HepG2 (cell line): ENCODE measurements around the gene CCL27. TPM values are rescaled to one million over a fixed set of nuclear protein-coding genes. Genes with fewer than 3 reads are reported as not detected.
A peak's percentile ranks its signal among the peaks of the same experiment; 100 is the strongest.

Experiments
- ATF7-NPFF ChIP-seq: sonication (generic); formaldehyde crosslinking; IDR thresholded peaks from 2 replicates; pipeline ENCODE4 v1.8.1; 2023; ENCODE audit warnings: mild to moderate bottlenecking, low read depth, missing genetic modification reagents, moderate library complexity
- GTF3A ChIP-seq: sonication (generic); formaldehyde crosslinking; conservative IDR thresholded peaks from 2 replicates; pipeline ENCODE4 v1.4.0; 2020; ENCODE audit warnings: mild to moderate bottlenecking, missing genetic modification reagents
- JUNB ChIP-seq: sonication (generic); formaldehyde crosslinking; IDR thresholded peaks from 2 replicates; pipeline ENCODE4 v1.8.0; 2022; ENCODE audit warnings: missing genetic modification reagents, mild to moderate bottlenecking, borderline replicate concordance
- MEIS1 ChIP-seq: sonication (generic); formaldehyde crosslinking; IDR thresholded peaks from 2 replicates; pipeline ENCODE4 v1.9.0; 2021; ENCODE audit warnings: mild to moderate bottlenecking, missing genetic modification reagents, moderate library complexity, borderline replicate concordance
- POGZ ChIP-seq: sonication (generic); formaldehyde crosslinking; IDR thresholded peaks from 2 replicates; pipeline ENCODE4 v1.4.0; 2020; ENCODE audit warnings: mild to moderate bottlenecking, missing genetic modification reagents
- SKI ChIP-seq: fragments of 450-650 bp; IDR thresholded peaks from one replicate; pipeline ENCODE4 v1.6.1; 2018; ENCODE audit warnings: mild to moderate bottlenecking; ENCODE audit not compliant: partially characterized antibody
- SMARCC2 ChIP-seq: fragments of 450-650 bp; IDR thresholded peaks from 2 replicates; pipeline ENCODE4 v1.6.1; 2017; ENCODE audit warnings: antibody characterized with exemption, mild to moderate bottlenecking
- ZFP62 ChIP-seq: sonication (generic); formaldehyde crosslinking; IDR thresholded peaks from 2 replicates; pipeline ENCODE4 v1.4.0; 2020; ENCODE audit warnings: missing genetic modification reagents
- ZNF205 ChIP-seq: IDR thresholded peaks from 2 replicates; pipeline ENCODE4 v1.6.1; 2018; ENCODE audit warnings: missing biosample characterization, missing genetic modification reagents
- ZNF773 ChIP-seq: sonication (generic); formaldehyde crosslinking; IDR thresholded peaks from 2 replicates; pipeline ENCODE4 v1.4.0; 2020; ENCODE audit warnings: missing genetic modification reagents, borderline replicate concordance
- ZSCAN30 ChIP-seq: sonication (generic); formaldehyde crosslinking; IDR thresholded peaks from 2 replicates; pipeline ENCODE4 v1.5.0; 2020; ENCODE audit warnings: mild to moderate bottlenecking, missing genetic modification reagents
- polyA plus RNA-seq, 8 experiments: library from polyadenylated mRNA; depleted of rRNA in 3 of 8; stranded (reverse) in 7 of 8; unstranded in 1 of 8; fragments of >200 nt; fragmentation: Illumina TruSeq in 4 of 8; extraction: Trizol in 4 of 8; gene quantifications; 2 replicates each; pipeline versions ENCODE4 v1.2.1 to v1.2.3, GENCODE V29; 2011 to 2016; ENCODE audit warnings: low read depth in 4 of 8, missing spikeins in 1 of 8, mixed read lengths in 1 of 8; ENCODE audit not compliant: insufficient read depth in 1 of 8
- total RNA-seq, 5 experiments: library from RNA; depleted of rRNA; stranded (reverse); fragments of >200 nt; fragmentation: Illumina TruSeq; extraction: Trizol; gene quantifications; 2 replicates each; pipeline ENCODE4 v1.2.3, GENCODE V29; 2016; ENCODE audit warnings: low read depth in 1 of 5
- TF ChIP-seq, protein P1 (sequence below): sonication (generic); formaldehyde crosslinking; IDR thresholded peaks from 2 replicates; pipeline ENCODE4 v1.4.0; 2020; ENCODE audit warnings: low read depth, mild to moderate bottlenecking, missing genetic modification reagents
- TF ChIP-seq, protein P2 (sequence below): sonication (generic); formaldehyde crosslinking; IDR thresholded peaks from 2 replicates; pipeline ENCODE4 v1.5.0; 2020; ENCODE audit warnings: missing genetic modification reagents, mild to moderate bottlenecking, borderline replicate concordance
- TF ChIP-seq, protein P3 (sequence below): sonication (generic); formaldehyde crosslinking; IDR thresholded peaks from 2 replicates; pipeline ENCODE4 v1.5.0; 2020; ENCODE audit warnings: missing genetic modification reagents
- TF ChIP-seq, protein P4 (sequence below): sonication (generic); formaldehyde crosslinking; IDR thresholded peaks from 2 replicates; pipeline ENCODE4 v1.4.0; 2020; ENCODE audit warnings: mild to moderate bottlenecking, missing genetic modification reagents
- TF ChIP-seq, protein P5 (sequence below): sonication (generic); formaldehyde crosslinking; IDR thresholded peaks from 2 replicates; pipeline ENCODE4 v1.8.0; 2022; ENCODE audit warnings: mild to moderate bottlenecking, missing genetic modification reagents, moderate library complexity
- TF ChIP-seq, protein P6 (sequence below): IDR thresholded peaks from 2 replicates; pipeline ENCODE4 v1.6.1; 2012; ENCODE audit warnings: inconsistent platforms

Gene CCL27
- total and polyA plus RNA-seq, 2 of the 13 experiments (the other 11 are each of a cell fraction or from before 2014, with no cell fraction given): not detected

DNA sequence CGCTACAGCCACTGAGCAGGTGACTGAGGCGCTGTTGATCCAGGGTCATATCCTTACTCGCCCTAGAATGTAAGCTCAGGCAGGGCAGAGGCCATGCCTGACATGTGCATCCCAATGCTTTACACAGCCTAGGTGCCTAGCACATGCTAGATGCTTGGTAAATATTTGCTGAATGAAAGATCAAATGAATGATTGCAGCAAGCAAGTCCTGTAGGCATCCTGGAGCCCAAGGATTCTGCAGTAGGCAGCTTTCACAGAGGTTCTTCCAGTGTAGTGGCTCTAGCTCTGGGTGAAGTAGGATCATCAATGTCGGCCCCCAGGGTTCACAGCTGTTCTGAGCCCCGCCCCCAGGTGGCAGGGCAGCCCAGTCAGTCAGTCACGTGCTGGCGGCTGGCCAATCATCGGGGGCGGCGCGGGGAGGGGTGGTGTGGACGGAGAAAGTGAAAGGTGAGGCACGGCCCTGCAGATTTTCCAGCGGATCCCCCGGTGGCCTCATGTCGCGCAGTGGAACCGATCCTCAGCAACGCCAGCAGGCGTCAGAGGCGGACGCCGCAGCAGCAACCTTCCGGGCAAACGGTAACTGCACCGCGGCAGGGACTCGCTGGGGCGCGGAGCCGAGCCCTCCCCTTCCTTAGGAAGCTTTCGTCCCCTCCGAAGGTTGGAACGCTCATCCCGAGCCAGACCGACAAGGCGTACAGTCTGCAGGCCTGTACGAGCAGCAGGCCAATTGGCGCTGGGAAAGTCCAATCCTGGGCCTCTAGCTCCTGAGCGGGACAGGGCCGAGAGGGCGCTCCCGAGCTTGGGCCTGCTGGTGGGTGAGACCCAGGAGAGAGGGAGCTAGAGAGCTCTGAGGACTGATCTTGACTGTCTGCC is 16.0 kb downstream of the CCL27 start, which contains the start of gene GALT (continued):
- TF ChIP-seq, protein P1, sequence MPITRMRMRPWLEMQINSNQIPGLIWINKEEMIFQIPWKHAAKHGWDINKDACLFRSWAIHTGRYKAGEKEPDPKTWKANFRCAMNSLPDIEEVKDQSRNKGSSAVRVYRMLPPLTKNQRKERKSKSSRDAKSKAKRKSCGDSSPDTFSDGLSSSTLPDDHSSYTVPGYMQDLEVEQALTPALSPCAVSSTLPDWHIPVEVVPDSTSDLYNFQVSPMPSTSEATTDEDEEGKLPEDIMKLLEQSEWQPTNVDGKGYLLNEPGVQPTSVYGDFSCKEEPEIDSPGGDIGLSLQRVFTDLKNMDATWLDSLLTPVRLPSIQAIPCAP (CRISPR knock-in tag): peak; percentile 61; the same call in 1 of the 2 replicates
- TF ChIP-seq SMARCC2 (no peak), ZNF773 (CRISPR knock-in tag) (no peak), JUNB (no peak), MEIS1 (CRISPR knock-in tag) (no peak; the same call in 1 of the 2 replicates), POGZ (CRISPR knock-in tag) (peak; percentile 80), ATF7-NPFF (CRISPR knock-in tag) (peak; percentile 73; the same call in 1 of the 2 replicates), ZFP62 (CRISPR knock-in tag) (no peak), ZSCAN30 (0 out of 2 replicates have a peak, but pooled peaks have one; percentile 54), GTF3A (CRISPR knock-in tag) (no peak), ZNF205 (CRISPR knock-in tag) (peak; percentile 67; the same call in 1 of the 2 replicates), SKI (peak; percentile 19)
- TF ChIP-seq, protein P2, sequence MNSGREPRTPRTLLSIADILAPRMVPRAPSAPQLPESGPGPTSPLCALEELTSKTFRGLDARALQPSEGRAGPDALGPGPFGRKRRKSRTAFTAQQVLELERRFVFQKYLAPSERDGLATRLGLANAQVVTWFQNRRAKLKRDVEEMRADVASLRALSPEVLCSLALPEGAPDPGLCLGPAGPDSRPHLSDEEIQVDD (CRISPR knock-in tag): no peak
- TF ChIP-seq, protein P3, sequence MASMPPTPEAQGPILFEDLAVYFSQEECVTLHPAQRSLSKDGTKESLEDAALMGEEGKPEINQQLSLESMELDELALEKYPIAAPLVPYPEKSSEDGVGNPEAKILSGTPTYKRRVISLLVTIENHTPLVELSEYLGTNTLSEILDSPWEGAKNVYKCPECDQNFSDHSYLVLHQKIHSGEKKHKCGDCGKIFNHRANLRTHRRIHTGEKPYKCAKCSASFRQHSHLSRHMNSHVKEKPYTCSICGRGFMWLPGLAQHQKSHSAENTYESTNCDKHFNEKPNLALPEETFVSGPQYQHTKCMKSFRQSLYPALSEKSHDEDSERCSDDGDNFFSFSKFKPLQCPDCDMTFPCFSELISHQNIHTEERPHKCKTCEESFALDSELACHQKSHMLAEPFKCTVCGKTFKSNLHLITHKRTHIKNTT: no peak
- TF ChIP-seq, protein P4, sequence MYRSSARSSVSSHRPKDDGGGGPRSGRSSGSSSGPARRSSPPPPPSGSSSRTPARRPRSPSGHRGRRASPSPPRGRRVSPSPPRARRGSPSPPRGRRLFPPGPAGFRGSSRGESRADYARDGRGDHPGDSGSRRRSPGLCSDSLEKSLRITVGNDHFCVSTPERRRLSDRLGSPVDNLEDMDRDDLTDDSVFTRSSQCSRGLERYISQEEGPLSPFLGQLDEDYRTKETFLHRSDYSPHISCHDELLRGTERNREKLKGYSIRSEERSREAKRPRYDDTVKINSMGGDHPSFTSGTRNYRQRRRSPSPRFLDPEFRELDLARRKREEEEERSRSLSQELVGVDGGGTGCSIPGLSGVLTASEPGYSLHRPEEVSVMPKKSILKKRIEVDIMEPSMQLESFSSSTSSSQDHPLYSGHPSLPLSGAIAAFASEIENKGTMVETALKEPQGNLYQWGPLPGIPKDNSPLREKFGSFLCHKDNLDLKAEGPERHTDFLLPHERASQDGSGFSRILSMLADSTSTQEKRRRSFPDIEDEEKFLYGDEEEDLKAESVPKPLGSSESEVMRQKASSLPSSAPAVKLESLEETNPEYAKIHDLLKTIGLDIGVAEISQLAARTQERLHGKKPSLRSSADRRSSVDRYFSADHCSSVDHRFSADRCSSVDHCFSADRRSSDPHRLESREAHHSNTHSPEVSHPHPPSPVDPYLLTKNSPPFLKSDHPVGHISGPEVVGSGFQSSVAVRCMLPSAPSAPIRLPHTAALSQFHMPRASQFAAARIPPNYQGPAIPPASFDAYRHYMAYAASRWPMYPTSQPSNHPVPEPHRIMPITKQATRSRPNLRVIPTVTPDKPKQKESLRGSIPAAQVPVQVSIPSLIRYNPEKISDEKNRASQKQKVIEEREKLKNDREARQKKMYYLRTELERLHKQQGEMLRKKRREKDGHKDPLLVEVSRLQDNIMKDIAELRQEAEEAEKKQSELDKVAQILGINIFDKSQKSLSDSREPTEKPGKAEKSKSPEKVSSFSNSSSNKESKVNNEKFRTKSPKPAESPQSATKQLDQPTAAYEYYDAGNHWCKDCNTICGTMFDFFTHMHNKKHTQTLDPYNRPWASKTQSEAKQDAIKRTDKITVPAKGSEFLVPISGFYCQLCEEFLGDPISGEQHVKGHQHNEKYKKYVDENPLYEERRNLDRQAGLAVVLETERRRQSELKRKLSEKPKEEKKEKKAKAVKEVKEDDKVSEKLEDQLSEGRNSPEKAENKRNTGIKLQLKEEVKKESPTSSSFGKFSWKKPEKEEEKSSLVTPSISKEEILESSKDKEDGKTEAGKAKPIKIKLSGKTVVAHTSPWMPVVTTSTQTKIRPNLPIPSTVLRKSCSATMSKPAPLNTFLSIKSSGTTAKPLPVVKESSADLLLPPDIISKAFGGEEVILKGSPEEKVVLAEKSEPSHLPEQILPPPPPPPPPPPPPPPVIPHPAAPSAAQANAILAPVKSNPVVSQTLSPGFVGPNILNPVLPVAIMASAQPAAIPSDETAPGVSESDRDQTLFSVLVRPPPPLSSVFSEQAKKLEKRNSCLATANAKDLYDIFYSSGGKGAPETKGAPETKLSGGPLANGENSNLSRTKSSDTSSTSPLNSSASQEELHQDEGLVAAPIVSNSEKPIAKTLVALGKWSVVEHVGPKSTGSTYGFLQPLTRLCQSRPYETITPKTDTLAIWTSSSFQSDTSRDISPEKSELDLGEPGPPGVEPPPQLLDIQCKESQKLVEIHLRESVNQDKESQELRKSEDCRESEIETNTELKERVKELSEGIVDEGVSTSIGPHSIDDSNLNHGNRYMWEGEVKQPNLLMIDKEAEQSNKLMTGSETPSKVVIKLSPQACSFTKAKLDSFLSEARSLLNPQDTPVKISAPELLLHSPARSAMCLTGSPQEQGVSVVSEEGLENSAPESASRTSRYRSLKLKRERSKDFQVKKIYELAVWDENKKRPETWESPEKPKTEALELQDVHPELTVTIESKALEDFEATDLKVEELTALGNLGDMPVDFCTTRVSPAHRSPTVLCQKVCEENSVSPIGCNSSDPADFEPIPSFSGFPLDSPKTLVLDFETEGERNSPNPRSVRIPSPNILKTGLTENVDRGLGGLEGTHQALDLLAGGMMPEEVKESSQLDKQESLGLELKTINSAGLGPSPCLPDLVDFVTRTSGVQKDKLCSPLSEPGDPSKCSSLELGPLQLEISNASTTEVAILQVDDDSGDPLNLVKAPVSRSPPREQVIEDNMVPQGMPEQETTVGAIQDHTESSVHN (CRISPR knock-in tag): peak; percentile 53; the same call in 1 of the 2 replicates
- TF ChIP-seq, protein P5, sequence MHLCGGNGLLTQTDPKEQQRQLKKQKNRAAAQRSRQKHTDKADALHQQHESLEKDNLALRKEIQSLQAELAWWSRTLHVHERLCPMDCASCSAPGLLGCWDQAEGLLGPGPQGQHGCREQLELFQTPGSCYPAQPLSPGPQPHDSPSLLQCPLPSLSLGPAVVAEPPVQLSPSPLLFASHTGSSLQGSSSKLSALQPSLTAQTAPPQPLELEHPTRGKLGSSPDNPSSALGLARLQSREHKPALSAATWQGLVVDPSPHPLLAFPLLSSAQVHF (CRISPR knock-in tag): no peak
- TF ChIP-seq, protein P6, sequence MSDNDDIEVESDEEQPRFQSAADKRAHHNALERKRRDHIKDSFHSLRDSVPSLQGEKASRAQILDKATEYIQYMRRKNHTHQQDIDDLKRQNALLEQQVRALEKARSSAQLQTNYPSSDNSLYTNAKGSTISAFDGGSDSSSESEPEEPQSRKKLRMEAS: peak; percentile 90
